MM.1S (cell line): ENCODE measurements around the gene ZFYVE21.

Source experiments
- DNase-seq: peaks from one replicate; pipeline ENCODE4 v3.0.0-alpha.2; 2015
- H2AFZ ChIP-seq: fragments of 300-600 bp; sonication (generic); 2 replicates; pipeline ENCODE4 v1.6.0; 2016; ENCODE audit warnings: antibody characterized with exemption, low read length
- H3F3A ChIP-seq: fragments of 300-600 bp; sonication (generic); 2 replicates; pipeline ENCODE4 v1.6.1; 2016; ENCODE audit warnings: mild to moderate bottlenecking, antibody characterized with exemption, low read length, moderate library complexity, mixed read lengths; ENCODE audit not compliant: insufficient read depth
- H3K27ac ChIP-seq: fragments of 300-600 bp; sonication (generic); 2 replicates; pipeline ENCODE4 v1.5.1; 2016; ENCODE audit warnings: mild to moderate bottlenecking, low read length
- H3K27me3 ChIP-seq: fragments of 300-600 bp; sonication (generic); replicated peaks from 2 replicates; pipeline ENCODE4 v1.6.0; 2016; ENCODE audit warnings: low read length; ENCODE audit not compliant: insufficient read depth
- H3K36me3 ChIP-seq: fragments of 300-600 bp; sonication (generic); replicated peaks from 2 replicates; pipeline ENCODE4 v1.6.1; 2016; ENCODE audit warnings: mild to moderate bottlenecking, low read length, mixed read lengths; ENCODE audit not compliant: insufficient read depth
- H3K4me1 ChIP-seq: fragments of 300-600 bp; sonication (generic); 2 replicates; pipeline ENCODE4 v1.6.1; 2016; ENCODE audit warnings: low read length, mixed read lengths
- H3K4me2 ChIP-seq: fragments of 300-600 bp; sonication (generic); 2 replicates; pipeline ENCODE4 v1.6.0; 2016; ENCODE audit warnings: low read depth, low read length
- H3K4me3 ChIP-seq: fragments of 300-600 bp; sonication (generic); 2 replicates; pipeline ENCODE4 v1.5.1; 2016; ENCODE audit warnings: low read length, mixed read lengths
- H3K79me2 ChIP-seq: fragments of 300-600 bp; sonication (generic); 2 replicates; pipeline ENCODE4 v1.6.1; 2016; ENCODE audit warnings: mixed run types, low read length, mixed read lengths
- H3K9ac ChIP-seq: fragments of 300-600 bp; sonication (generic); 2 replicates; pipeline ENCODE4 v1.6.1; 2016; ENCODE audit warnings: low read length, mixed read lengths
- H3K9me2 ChIP-seq: fragments of 300-600 bp; sonication (generic); replicated peaks from 2 replicates; pipeline ENCODE4 v1.6.1; 2016; ENCODE audit warnings: mild to moderate bottlenecking, low read length, mixed read lengths; ENCODE audit not compliant: insufficient read depth
- H3K9me3 ChIP-seq: fragments of 300-600 bp; sonication (generic); replicated peaks from 2 replicates; pipeline ENCODE4 v1.6.1; 2016; ENCODE audit warnings: mild to moderate bottlenecking, low read length, mixed read lengths; ENCODE audit not compliant: insufficient read depth
- H4K20me1 ChIP-seq: fragments of 300-600 bp; sonication (generic); 2 replicates; pipeline ENCODE4 v1.6.1; 2016; ENCODE audit warnings: mild to moderate bottlenecking, low read length, moderate library complexity, mixed read lengths; ENCODE audit not compliant: insufficient read depth
- CTCF ChIP-seq: fragments of 300-600 bp; sonication (generic); IDR thresholded peaks from 2 replicates; pipeline ENCODE4 v1.5.1; 2016; ENCODE audit warnings: antibody characterized with exemption, low read length, mixed read lengths
- EZH2 ChIP-seq: fragments of 300-600 bp; sonication (generic); optimal IDR thresholded peaks from 2 replicates; pipeline ENCODE3; 2017; ENCODE audit warnings: low read depth, mild to moderate bottlenecking, antibody characterized with exemption, low read length, mixed read lengths
- EZH2phosphoT487 ChIP-seq: fragments of 300-600 bp; sonication (generic); IDR thresholded peaks from 2 replicates; pipeline ENCODE4 v1.6.1; 2018; ENCODE audit warnings: antibody characterized with exemption, low read length

ZFYVE21 gene

GRCh38 chr14:103725739-103726395 lies 10.3 kb downstream of the ZFYVE21 start:
- DNase-seq = no peak
- Histone ChIP-seq H3K9ac (no peak overlapping the region), H3K4me2 (no peak overlapping the region), H3F3A (no peaks in the 10 kb centered on the region), H3K36me3 (no peaks in the 10 kb centered on the region), H3K4me1 (no peaks in the 10 kb centered on the region), H3K4me3 (no peak overlapping the region), H3K27me3 (no peaks in the 10 kb centered on the region), H3K27ac (no peak overlapping the region), H3K79me2 (no peaks in the 10 kb centered on the region), H2AFZ (no peak overlapping the region), H3K9me2 (no peaks in the 10 kb centered on the region), H4K20me1 (no peaks in the 10 kb centered on the region), H3K9me3 (no peaks in the 10 kb centered on the region)
- TF ChIP-seq EZH2phosphoT487 = no peak
- no peak for TF ChIP-seq EZH2
- TF ChIP-seq CTCF = no peak

- H3K36me3 ChIP-seq = no peaks in the 10 kb centered on the region
- H3K9me3 ChIP-seq = no peaks in the 10 kb centered on the region
- H4K20me1 ChIP-seq = no peaks in the 10 kb centered on the region
- no peak overlapping the region for H3K4me3 ChIP-seq
- no peaks in the 10 kb centered on the region for H3F3A ChIP-seq
- no peak for TF ChIP-seq EZH2
- no peak for TF ChIP-seq CTCF
- TF ChIP-seq EZH2phosphoT487 = no peak
- no peaks in the 10 kb centered on the region for H3K4me1 ChIP-seq
- H3K27me3 ChIP-seq = no peaks in the 10 kb centered on the region
- H2AFZ ChIP-seq = no peak overlapping the region
- DNase-seq = no peak
- H3K79me2 ChIP-seq = no peaks in the 10 kb centered on the region
- no peak overlapping the region for H3K27ac ChIP-seq
- H3K4me2 ChIP-seq = no peak overlapping the region
- H3K9ac ChIP-seq = no peak overlapping the region
- no peaks in the 10 kb centered on the region for H3K9me2 ChIP-seq
Measured at GRCh38 chr14:103726474-103726873, 10.9 kb downstream of the ZFYVE21 start.

GRCh38 chr14:103727313-103727980 lies 11.8 kb downstream of the ZFYVE21 start:
- no peaks in the 10 kb centered on the region for H3K27me3 ChIP-seq
- H3K36me3 ChIP-seq = no peaks in the 10 kb centered on the region
- TF ChIP-seq CTCF = no peak
- no peak for TF ChIP-seq EZH2phosphoT487
- no peak for TF ChIP-seq EZH2
- H3K4me1 ChIP-seq = no peaks in the 10 kb centered on the region
- no peaks in the 10 kb centered on the region for H3K9me3 ChIP-seq
- no peaks in the 10 kb centered on the region for H3K79me2 ChIP-seq
- H3K4me3 ChIP-seq = no peak overlapping the region
- no peak for DNase-seq
- no peaks in the 10 kb centered on the region for H3K9me2 ChIP-seq
- H3K4me2 ChIP-seq = no peak overlapping the region
- no peaks in the 10 kb centered on the region for H3F3A ChIP-seq
- no peak overlapping the region for H3K9ac ChIP-seq
- no peaks in the 10 kb centered on the region for H4K20me1 ChIP-seq
- H2AFZ ChIP-seq = no peak overlapping the region
- H3K27ac ChIP-seq = no peak overlapping the region
